HepG2 (cell line): ENCODE results near the gene NAPEPLD. TPM values are rescaled to one million over a fixed set of nuclear protein-coding genes. Genes with fewer than 3 reads are reported as not detected.
A peak's percentile ranks its signal among the peaks of the same experiment; 100 is the strongest.

ENCODE experiments used
- BHLHE40 ChIP-seq: IDR thresholded peaks from 2 replicates; pipeline ENCODE4 v1.6.1; 2011; ENCODE audit warnings: low read length, improper control_type of control experiment
- FOXA1 ChIP-seq, 2 experiments: fragments of 450-650 bp in 1 of 2; sonication (generic) in 1 of 2; formaldehyde crosslinking in 1 of 2; IDR thresholded peaks; 2 replicates each; pipeline versions ENCODE4 v1.4.0 to v1.6.1; 2016 to 2020; ENCODE audit warnings: missing genetic modification reagents in 1 of 2
- FOXK1 ChIP-seq: sonication (generic); formaldehyde crosslinking; IDR thresholded peaks from 2 replicates; pipeline ENCODE4 v1.4.0; 2020; ENCODE audit warnings: low read depth, missing genetic modification reagents, borderline replicate concordance
- GPN1 ChIP-seq: sonication (generic); formaldehyde crosslinking; IDR thresholded peaks from 2 replicates; pipeline ENCODE4 v1.5.1; 2020; ENCODE audit warnings: missing genetic modification reagents, borderline replicate concordance
- HIVEP1 ChIP-seq: sonication (generic); formaldehyde crosslinking; IDR thresholded peaks from 2 replicates; pipeline ENCODE4 v1.4.0; 2020; ENCODE audit warnings: mild to moderate bottlenecking, missing genetic modification reagents
- REST ChIP-seq, 2 experiments: IDR thresholded peaks; 2 replicates each; pipeline ENCODE4 v1.6.1; 2011 to 2012; ENCODE audit warnings: low read length in 2 of 2, borderline replicate concordance in 1 of 2, low read depth in 1 of 2, mild to moderate bottlenecking in 1 of 2, moderate library complexity in 1 of 2
- SMARCC2 ChIP-seq: fragments of 450-650 bp; IDR thresholded peaks from 2 replicates; pipeline ENCODE4 v1.6.1; 2017; ENCODE audit warnings: antibody characterized with exemption, mild to moderate bottlenecking
- SPEN ChIP-seq: sonication (generic); formaldehyde crosslinking; IDR thresholded peaks from 2 replicates; pipeline ENCODE4 v1.5.1; 2020; ENCODE audit warnings: low read depth, mild to moderate bottlenecking, missing genetic modification reagents
- TGIF2 ChIP-seq: IDR thresholded peaks from 2 replicates; pipeline ENCODE4 v1.6.1; 2016; ENCODE audit warnings: control low read depth, missing compliant biosample characterization
- ZFP82 ChIP-seq: sonication (generic); formaldehyde crosslinking; IDR thresholded peaks from 2 replicates; pipeline ENCODE4 v1.5.1; 2020; ENCODE audit warnings: mild to moderate bottlenecking, missing genetic modification reagents, borderline replicate concordance
- ZMYM4 ChIP-seq: sonication (generic); formaldehyde crosslinking; IDR thresholded peaks from 2 replicates; pipeline ENCODE4 v1.8.1; 2023; ENCODE audit warnings: mild to moderate bottlenecking, missing genetic modification reagents
- ZNF33B ChIP-seq: sonication (generic); formaldehyde crosslinking; IDR thresholded peaks from 2 replicates; pipeline ENCODE4 v1.5.1; 2020; ENCODE audit warnings: mild to moderate bottlenecking, missing genetic modification reagents
- ZNF768 ChIP-seq: sonication (generic); formaldehyde crosslinking; IDR thresholded peaks from 2 replicates; pipeline ENCODE4 v1.4.0; 2020; ENCODE audit warnings: missing genetic modification reagents
- polyA plus RNA-seq, 8 experiments: library from polyadenylated mRNA; depleted of rRNA in 3 of 8; stranded (reverse) in 7 of 8; unstranded in 1 of 8; fragments of >200 nt; fragmentation: Illumina TruSeq in 4 of 8; extraction: Trizol in 4 of 8; gene quantifications; 2 replicates each; pipeline versions ENCODE4 v1.2.1 to v1.2.3, GENCODE V29; 2011 to 2016; ENCODE audit warnings: low read depth in 4 of 8, missing spikeins in 1 of 8, mixed read lengths in 1 of 8; ENCODE audit not compliant: insufficient read depth in 1 of 8
- total RNA-seq, 5 experiments: library from RNA; depleted of rRNA; stranded (reverse); fragments of >200 nt; fragmentation: Illumina TruSeq; extraction: Trizol; gene quantifications; 2 replicates each; pipeline ENCODE4 v1.2.3, GENCODE V29; 2016; ENCODE audit warnings: low read depth in 1 of 5
- TF ChIP-seq, protein P1 (sequence below): sonication (generic); formaldehyde crosslinking; IDR thresholded peaks from 2 replicates; pipeline ENCODE4 v1.4.0; 2020; ENCODE audit warnings: mild to moderate bottlenecking, missing genetic modification reagents
- TF ChIP-seq, protein P2 (sequence below): sonication (generic); formaldehyde crosslinking; IDR thresholded peaks from 2 replicates; pipeline ENCODE4 v1.5.1; 2020; ENCODE audit warnings: mild to moderate bottlenecking, missing genetic modification reagents, moderate library complexity

NAPEPLD gene
- total and polyA plus RNA-seq, 2 of the 13 experiments (the other 11 are each of a cell fraction or from before 2014, with no cell fraction given), result 3.4 to 5.6 TPM

DNA sequence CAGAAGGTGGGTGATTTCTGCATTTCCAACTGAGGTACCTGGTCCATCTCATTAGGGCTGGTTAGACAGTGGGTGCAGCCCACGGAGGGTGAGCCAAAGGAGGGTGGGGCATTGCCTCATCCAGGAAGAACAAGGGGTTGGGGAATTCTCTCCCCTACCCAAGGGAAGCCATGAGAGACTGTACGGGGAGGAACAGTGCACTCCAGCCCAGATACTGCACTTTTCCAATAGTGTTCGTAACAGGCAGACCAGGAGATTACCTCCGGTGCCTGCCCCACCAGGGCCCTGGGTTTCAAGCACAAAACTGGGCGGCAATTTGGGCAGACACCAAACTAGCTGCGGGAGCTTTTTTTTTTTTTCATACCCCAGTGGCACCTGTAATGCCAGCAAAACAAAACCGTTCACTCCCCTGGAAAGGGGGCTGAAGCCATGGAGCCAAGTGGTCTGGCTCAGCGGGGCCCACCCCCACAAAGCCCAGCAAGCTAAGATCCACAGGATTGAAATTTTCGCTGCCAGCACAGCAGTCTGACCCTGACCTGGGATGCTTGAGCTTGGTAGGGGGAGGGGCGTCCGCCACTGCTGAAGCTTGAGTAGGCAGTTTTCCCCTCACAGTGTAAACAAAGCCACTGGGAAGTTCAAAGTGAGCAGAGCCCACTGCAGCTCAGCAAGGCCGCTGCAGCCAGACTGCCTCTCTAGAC is 42.7 kb downstream of the NAPEPLD start (continued):
- TF ChIP-seq, protein P1, sequence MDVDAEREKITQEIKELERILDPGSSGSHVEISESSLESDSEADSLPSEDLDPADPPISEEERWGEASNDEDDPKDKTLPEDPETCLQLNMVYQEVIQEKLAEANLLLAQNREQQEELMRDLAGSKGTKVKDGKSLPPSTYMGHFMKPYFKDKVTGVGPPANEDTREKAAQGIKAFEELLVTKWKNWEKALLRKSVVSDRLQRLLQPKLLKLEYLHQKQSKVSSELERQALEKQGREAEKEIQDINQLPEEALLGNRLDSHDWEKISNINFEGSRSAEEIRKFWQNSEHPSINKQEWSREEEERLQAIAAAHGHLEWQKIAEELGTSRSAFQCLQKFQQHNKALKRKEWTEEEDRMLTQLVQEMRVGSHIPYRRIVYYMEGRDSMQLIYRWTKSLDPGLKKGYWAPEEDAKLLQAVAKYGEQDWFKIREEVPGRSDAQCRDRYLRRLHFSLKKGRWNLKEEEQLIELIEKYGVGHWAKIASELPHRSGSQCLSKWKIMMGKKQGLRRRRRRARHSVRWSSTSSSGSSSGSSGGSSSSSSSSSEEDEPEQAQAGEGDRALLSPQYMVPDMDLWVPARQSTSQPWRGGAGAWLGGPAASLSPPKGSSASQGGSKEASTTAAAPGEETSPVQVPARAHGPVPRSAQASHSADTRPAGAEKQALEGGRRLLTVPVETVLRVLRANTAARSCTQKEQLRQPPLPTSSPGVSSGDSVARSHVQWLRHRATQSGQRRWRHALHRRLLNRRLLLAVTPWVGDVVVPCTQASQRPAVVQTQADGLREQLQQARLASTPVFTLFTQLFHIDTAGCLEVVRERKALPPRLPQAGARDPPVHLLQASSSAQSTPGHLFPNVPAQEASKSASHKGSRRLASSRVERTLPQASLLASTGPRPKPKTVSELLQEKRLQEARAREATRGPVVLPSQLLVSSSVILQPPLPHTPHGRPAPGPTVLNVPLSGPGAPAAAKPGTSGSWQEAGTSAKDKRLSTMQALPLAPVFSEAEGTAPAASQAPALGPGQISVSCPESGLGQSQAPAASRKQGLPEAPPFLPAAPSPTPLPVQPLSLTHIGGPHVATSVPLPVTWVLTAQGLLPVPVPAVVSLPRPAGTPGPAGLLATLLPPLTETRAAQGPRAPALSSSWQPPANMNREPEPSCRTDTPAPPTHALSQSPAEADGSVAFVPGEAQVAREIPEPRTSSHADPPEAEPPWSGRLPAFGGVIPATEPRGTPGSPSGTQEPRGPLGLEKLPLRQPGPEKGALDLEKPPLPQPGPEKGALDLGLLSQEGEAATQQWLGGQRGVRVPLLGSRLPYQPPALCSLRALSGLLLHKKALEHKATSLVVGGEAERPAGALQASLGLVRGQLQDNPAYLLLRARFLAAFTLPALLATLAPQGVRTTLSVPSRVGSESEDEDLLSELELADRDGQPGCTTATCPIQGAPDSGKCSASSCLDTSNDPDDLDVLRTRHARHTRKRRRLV (CRISPR knock-in tag), result no peak
- TF ChIP-seq SPEN (CRISPR knock-in tag) (no peak), FOXK1 (CRISPR knock-in tag) (peak; percentile 79), GPN1 (CRISPR knock-in tag) (no peak), SMARCC2 (no peak), BHLHE40 (no peak), ZMYM4 (peak; percentile 85), ZNF768 (CRISPR knock-in tag) (no peak), ZNF33B (CRISPR knock-in tag) (0 out of 2 replicates have a peak, but pooled peaks have one; percentile 27), ZFP82 (CRISPR knock-in tag) (no peak), TGIF2 (peak; percentile 21; the same call in 1 of the 2 replicates), HIVEP1 (CRISPR knock-in tag) (no peak), REST (IDR thresholded peaks at IDR 0.05; ENCODE audit: borderline replicate concordance in 1 of 2, low read depth in 1 of 2, low read length in 2 of 2) (no peak), FOXA1 (IDR thresholded peaks at IDR 0.05) (no peak), FOXA1 (CRISPR knock-in tag; IDR thresholded peaks at IDR 0.05) (peak; percentile 94)
- TF ChIP-seq, protein P2, sequence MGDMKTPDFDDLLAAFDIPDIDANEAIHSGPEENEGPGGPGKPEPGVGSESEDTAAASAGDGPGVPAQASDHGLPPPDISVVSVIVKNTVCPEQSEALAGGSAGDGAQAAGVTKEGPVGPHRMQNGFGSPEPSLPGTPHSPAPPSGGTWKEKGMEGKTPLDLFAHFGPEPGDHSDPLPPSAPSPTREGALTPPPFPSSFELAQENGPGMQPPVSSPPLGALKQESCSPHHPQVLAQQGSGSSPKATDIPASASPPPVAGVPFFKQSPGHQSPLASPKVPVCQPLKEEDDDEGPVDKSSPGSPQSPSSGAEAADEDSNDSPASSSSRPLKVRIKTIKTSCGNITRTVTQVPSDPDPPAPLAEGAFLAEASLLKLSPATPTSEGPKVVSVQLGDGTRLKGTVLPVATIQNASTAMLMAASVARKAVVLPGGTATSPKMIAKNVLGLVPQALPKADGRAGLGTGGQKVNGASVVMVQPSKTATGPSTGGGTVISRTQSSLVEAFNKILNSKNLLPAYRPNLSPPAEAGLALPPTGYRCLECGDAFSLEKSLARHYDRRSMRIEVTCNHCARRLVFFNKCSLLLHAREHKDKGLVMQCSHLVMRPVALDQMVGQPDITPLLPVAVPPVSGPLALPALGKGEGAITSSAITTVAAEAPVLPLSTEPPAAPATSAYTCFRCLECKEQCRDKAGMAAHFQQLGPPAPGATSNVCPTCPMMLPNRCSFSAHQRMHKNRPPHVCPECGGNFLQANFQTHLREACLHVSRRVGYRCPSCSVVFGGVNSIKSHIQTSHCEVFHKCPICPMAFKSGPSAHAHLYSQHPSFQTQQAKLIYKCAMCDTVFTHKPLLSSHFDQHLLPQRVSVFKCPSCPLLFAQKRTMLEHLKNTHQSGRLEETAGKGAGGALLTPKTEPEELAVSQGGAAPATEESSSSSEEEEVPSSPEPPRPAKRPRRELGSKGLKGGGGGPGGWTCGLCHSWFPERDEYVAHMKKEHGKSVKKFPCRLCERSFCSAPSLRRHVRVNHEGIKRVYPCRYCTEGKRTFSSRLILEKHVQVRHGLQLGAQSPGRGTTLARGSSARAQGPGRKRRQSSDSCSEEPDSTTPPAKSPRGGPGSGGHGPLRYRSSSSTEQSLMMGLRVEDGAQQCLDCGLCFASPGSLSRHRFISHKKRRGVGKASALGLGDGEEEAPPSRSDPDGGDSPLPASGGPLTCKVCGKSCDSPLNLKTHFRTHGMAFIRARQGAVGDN (CRISPR knock-in tag), result peak; percentile 79
